Panc1 (cell line): ENCODE results near the gene ECHDC3.

Experiments
- SIN3A ChIP-seq: IDR thresholded peaks from 2 replicates; pipeline ENCODE4 v1.6.1; 2012; ENCODE audit warnings: low read depth, mild to moderate bottlenecking, low read length, moderate library complexity, borderline replicate concordance; ENCODE audit not compliant: insufficient read depth
- TF ChIP-seq, protein P1 (sequence below): fragments of 450-650 bp; IDR thresholded peaks from 2 replicates; pipeline ENCODE4 v1.5.1; 2017; ENCODE audit warnings: mild to moderate bottlenecking
- TF ChIP-seq, protein P2 (sequence below), 2 experiments: IDR thresholded peaks; 2 replicates each; pipeline ENCODE4 v1.6.1; 2011 to 2012; ENCODE audit warnings: low read depth in 2 of 2, control low read depth in 1 of 2, low read length in 1 of 2, mild to moderate bottlenecking in 1 of 2, moderate library complexity in 1 of 2; ENCODE audit not compliant: insufficient read depth in 1 of 2

DNA sequence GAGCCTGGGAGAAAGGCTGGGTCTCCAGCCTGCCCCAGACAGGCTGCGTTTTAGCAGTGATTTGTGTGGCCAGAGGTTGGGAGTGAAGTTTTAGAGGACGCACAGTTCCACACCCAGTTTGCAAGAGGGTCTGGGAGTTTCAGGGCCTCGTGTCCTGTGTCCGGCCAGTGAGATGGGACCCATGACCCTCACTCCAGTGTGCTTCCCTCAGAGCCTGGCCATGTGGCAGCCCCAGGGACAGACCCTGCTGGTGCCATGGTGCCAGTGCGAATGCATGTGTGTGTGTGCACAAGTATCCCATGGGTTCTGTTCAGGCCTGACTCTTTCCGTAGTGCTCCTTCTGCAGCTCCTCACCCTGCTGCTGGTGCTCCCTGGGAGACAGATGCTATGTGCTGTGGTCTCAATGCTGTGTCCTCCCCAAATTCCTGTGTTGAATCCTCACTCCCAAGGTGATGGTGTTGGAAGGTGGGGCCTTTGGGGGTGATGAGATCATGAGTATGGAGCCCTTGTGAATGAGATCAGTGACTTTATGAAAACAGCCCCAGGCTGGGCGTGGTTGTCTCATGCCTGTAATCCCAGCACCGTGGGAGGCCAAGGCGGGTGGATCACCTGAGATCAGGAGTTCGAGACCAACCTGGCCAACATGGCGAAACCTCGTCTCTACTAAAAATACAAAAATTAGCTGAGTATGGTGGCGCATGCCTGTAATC is 16.5 kb downstream of the ECHDC3 start:
- TF ChIP-seq, protein P1, sequence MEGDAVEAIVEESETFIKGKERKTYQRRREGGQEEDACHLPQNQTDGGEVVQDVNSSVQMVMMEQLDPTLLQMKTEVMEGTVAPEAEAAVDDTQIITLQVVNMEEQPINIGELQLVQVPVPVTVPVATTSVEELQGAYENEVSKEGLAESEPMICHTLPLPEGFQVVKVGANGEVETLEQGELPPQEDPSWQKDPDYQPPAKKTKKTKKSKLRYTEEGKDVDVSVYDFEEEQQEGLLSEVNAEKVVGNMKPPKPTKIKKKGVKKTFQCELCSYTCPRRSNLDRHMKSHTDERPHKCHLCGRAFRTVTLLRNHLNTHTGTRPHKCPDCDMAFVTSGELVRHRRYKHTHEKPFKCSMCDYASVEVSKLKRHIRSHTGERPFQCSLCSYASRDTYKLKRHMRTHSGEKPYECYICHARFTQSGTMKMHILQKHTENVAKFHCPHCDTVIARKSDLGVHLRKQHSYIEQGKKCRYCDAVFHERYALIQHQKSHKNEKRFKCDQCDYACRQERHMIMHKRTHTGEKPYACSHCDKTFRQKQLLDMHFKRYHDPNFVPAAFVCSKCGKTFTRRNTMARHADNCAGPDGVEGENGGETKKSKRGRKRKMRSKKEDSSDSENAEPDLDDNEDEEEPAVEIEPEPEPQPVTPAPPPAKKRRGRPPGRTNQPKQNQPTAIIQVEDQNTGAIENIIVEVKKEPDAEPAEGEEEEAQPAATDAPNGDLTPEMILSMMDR = no peak
- TF ChIP-seq SIN3A = no peak
- TF ChIP-seq, protein P2, sequence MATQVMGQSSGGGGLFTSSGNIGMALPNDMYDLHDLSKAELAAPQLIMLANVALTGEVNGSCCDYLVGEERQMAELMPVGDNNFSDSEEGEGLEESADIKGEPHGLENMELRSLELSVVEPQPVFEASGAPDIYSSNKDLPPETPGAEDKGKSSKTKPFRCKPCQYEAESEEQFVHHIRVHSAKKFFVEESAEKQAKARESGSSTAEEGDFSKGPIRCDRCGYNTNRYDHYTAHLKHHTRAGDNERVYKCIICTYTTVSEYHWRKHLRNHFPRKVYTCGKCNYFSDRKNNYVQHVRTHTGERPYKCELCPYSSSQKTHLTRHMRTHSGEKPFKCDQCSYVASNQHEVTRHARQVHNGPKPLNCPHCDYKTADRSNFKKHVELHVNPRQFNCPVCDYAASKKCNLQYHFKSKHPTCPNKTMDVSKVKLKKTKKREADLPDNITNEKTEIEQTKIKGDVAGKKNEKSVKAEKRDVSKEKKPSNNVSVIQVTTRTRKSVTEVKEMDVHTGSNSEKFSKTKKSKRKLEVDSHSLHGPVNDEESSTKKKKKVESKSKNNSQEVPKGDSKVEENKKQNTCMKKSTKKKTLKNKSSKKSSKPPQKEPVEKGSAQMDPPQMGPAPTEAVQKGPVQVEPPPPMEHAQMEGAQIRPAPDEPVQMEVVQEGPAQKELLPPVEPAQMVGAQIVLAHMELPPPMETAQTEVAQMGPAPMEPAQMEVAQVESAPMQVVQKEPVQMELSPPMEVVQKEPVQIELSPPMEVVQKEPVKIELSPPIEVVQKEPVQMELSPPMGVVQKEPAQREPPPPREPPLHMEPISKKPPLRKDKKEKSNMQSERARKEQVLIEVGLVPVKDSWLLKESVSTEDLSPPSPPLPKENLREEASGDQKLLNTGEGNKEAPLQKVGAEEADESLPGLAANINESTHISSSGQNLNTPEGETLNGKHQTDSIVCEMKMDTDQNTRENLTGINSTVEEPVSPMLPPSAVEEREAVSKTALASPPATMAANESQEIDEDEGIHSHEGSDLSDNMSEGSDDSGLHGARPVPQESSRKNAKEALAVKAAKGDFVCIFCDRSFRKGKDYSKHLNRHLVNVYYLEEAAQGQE (IDR thresholded peaks at IDR 0.05; ENCODE audit: insufficient read depth in 1 of 2, low read depth in 2 of 2, low read length in 1 of 2) = no peak
